ENCODE data around the gene PDE6D.

DNA sequence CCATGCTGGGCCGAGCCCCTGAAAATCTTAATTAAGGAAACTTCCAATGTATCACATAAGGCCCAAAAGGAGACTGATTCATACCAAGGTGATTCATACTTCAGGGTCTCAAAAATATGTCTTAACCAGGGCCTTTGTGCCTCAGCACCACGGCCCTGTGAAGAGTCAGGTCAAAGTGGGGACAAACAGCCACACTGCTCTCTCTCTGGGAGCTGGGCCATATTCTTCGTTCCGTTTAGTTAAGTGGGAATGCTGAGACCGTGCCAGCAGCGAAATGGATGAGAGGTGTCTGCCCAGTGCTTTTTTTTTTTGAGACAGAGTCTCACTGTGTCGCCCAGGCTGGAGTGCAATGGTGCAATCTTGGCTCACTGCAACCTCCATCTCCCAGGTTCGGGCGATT is 82.1 kb downstream of the PDE6D start:
- TF ChIP-seq POLR2A (IDR thresholded peaks at IDR 0.05): no peak
- no peak for TF ChIP-seq CTCF (IDR thresholded peaks at IDR 0.05)

Data from lower leg skin (tissue), 3 donors.